K562 (cell line): ENCODE data around the gene CMBL. TPM values are rescaled to one million over a fixed set of nuclear protein-coding genes. Genes with fewer than 3 reads are reported as not detected.

Source experiments
- ARNT ChIP-seq, 2 experiments: fragments of 450-650 bp; IDR thresholded peaks; 2 replicates each; pipeline ENCODE4 v1.6.1; 2016; ENCODE audit warnings: mild to moderate bottlenecking in 1 of 2
- CHD7 ChIP-seq: fragments of 200-600 bp; sonication (generic); IDR thresholded peaks from one replicate; pipeline ENCODE4 v1.6.1; 2012; ENCODE audit warnings: mild to moderate bottlenecking, low read depth, low read length, inconsistent platforms
- ETV5 ChIP-seq: sonication (generic); formaldehyde crosslinking; IDR thresholded peaks from 2 replicates; pipeline ENCODE4 v1.4.0; 2020; ENCODE audit warnings: low read depth, mild to moderate bottlenecking, missing genetic modification reagents
- FOSL1 ChIP-seq: fragments of 200-800 bp; sonication (Bioruptor generic); conservative IDR thresholded peaks from 2 replicates; pipeline ENCODE4 v1.6.1; 2016; ENCODE audit warnings: missing genetic modification characterization, missing compliant biosample characterization
- RBM39 ChIP-seq: fragments of 200-400 bp; formaldehyde crosslinking; optimal IDR thresholded peaks from 2 replicates; pipeline ENCODE3; 2018; ENCODE audit warnings: low read depth, low read length
- TBL1XR1 ChIP-seq, 2 experiments: IDR thresholded peaks; 2 replicates each; pipeline ENCODE4 v1.6.1; 2012; ENCODE audit warnings: improper control_type of control experiment in 2 of 2, low read length in 2 of 2, mild to moderate bottlenecking in 1 of 2
- polyA plus RNA-seq, 8 experiments: library from polyadenylated mRNA; depleted of rRNA in 4 of 8; stranded (reverse) in 5 of 8; unstranded in 3 of 8; fragments of >200 nt; fragmentation: Nextera tagmentation in 2 of 8; fragmentation: Illumina TruSeq in 1 of 8; extraction: Ambion mirVana in 2 of 8; extraction: Trizol in 1 of 8; gene quantifications; 2 replicates each; pipeline versions ENCODE4 v1.2.1 to v1.2.3, GENCODE V29; 2011 to 2014; ENCODE audit warnings: inconsistent platforms in 1 of 8, missing spikeins in 1 of 8
- total RNA-seq, 7 experiments: library from RNA; depleted of rRNA in 6 of 7; stranded (reverse); fragments of >200 nt in 6 of 7; fragmentation: Illumina TruSeq in 2 of 7; extraction: Trizol in 2 of 7; gene quantifications; 2 replicates each; pipeline versions ENCODE4 v1.2.1 to v1.2.3, GENCODE V29; 2011 to 2021; ENCODE audit warnings: low replicate concordance in 1 of 7
- TF ChIP-seq, protein P1 (sequence below), 2 experiments: fragments of 450-650 bp; formaldehyde crosslinking in 1 of 2; IDR thresholded peaks; 2 replicates each; pipeline versions ENCODE4 v1.4.0 to v1.6.1; 2014 to 2020; ENCODE audit warnings: mild to moderate bottlenecking in 2 of 2, borderline replicate concordance in 1 of 2, low read depth in 1 of 2

CMBL gene
- total and polyA plus RNA-seq, 9 of the 15 experiments (the other 6 are each of a cell fraction or from before 2014, with no cell fraction given): 22.6 to 192 (median 71.1) TPM

DNA sequence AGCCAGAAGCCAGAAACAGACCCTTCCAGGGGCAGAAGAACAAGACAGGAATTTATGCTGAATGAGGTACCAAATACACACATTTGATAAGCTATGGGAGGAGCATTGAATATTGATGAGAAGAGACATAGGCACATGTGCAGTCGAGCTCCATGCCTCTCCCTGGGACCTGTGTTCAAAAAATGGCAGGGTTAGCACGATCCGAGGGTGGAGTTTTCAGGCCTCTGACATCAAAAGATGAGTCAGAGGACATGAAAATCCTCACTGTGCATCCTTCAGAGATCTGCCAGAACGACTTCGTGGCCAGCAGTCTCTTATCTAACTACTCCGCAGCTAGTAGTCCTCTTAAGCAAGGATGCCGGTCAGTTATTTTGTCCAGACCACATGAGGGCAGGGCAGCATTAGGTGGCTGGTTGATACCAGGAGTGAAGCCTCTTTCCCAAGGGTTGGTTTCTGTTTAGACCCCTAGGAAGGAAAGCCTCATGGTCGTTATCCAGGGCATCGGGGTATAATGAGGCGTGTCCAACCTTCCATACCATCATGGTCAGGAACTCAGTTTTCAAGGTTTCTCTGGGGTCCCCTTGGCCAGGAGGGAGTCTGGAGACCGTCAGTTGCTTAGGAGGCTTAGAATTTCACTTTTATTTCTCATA is 11.6 kb upstream of the CMBL start (continued):
- TF ChIP-seq, protein P1, sequence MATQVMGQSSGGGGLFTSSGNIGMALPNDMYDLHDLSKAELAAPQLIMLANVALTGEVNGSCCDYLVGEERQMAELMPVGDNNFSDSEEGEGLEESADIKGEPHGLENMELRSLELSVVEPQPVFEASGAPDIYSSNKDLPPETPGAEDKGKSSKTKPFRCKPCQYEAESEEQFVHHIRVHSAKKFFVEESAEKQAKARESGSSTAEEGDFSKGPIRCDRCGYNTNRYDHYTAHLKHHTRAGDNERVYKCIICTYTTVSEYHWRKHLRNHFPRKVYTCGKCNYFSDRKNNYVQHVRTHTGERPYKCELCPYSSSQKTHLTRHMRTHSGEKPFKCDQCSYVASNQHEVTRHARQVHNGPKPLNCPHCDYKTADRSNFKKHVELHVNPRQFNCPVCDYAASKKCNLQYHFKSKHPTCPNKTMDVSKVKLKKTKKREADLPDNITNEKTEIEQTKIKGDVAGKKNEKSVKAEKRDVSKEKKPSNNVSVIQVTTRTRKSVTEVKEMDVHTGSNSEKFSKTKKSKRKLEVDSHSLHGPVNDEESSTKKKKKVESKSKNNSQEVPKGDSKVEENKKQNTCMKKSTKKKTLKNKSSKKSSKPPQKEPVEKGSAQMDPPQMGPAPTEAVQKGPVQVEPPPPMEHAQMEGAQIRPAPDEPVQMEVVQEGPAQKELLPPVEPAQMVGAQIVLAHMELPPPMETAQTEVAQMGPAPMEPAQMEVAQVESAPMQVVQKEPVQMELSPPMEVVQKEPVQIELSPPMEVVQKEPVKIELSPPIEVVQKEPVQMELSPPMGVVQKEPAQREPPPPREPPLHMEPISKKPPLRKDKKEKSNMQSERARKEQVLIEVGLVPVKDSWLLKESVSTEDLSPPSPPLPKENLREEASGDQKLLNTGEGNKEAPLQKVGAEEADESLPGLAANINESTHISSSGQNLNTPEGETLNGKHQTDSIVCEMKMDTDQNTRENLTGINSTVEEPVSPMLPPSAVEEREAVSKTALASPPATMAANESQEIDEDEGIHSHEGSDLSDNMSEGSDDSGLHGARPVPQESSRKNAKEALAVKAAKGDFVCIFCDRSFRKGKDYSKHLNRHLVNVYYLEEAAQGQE (IDR thresholded peaks at IDR 0.05; ENCODE audit: borderline replicate concordance): peak; percentile 87
- TF ChIP-seq, protein P1 (CRISPR knock-in tag; IDR thresholded peaks at IDR 0.05; ENCODE audit: low read depth): no peak
- 0 out of 2 replicates have a peak, but pooled peaks have one; percentile 44 for TF ChIP-seq ETV5 (CRISPR knock-in tag)
- peak; percentile 27 to 77 for TF ChIP-seq ARNT (IDR thresholded peaks at IDR 0.05)
- TF ChIP-seq TBL1XR1 (IDR thresholded peaks at IDR 0.05; ENCODE audit: low read length in 2 of 2): no peak
- TF ChIP-seq RBM39: no peak
- TF ChIP-seq FOSL1: peak; percentile 96
- no peak for TF ChIP-seq CHD7
